GM19372 (cell line): ENCODE data around the gene EIF5B.
"Not testable (repeated sequence)": the region's sequence is repeated elsewhere in the genome, so short reads cannot be mapped to it uniquely, and the experiment has no call there.

Experiments used
- ATAC-seq: cut with Tn5 transposase; IDR thresholded peaks from one replicate; pipeline ENCODE4 v1.9.1; 2021; ENCODE audit warnings: mild to moderate bottlenecking, low read depth, moderate library complexity; ENCODE audit not compliant: unreplicated experiment

The EIF5B gene

GRCh38 chr2:99368854-99369253, 31.7 kb downstream of the EIF5B start:
- not testable (repeated sequence) for ATAC-seq

GRCh38 chr2:99373144-99373543, 36.0 kb downstream of the EIF5B start:
- ATAC-seq: no peak

DNA sequence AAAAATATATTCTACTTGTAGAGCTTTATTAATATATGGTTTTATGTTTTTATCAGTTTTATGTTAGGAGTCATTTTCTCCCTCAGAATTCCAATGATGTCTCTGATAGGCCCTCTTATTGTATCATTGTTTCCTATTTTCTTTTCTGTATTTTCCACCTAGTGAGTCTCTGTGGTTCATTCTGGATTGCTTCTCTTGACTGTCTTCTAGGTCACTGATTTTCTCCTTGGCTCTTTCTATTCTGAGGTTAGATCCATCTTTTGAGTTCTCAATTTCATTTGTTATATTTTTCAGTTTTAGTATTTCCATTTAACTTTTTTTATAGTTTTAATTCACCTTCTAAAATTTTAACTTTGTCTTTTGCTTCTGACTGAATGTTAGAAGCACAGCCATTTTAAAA, 37.6 kb downstream of the EIF5B start:
- ATAC-seq: no peak

GRCh38 chr2:99376254-99376864, 39.2 kb downstream of the EIF5B start:
- ATAC-seq: no peak

DNA sequence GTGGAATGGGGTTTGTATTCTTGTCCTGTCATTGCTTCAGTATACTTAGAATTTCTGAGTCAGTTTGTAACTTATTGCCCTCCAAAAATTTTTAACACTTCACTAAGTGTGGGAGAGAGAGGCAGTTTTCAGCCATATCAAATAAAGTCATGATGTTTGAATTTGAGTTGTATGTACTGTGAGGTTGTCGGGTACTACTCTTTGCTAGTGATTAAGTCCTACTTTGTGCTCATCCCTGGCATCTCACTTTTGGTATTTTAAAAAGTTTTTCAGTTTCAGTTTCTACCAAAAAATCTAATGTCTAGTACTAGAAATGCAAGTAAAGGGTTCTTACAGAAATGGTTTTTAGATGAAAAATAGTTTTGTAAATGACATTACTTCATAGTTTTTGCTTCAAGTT, 40.7 kb downstream of the EIF5B start:
- no peak for ATAC-seq

DNA sequence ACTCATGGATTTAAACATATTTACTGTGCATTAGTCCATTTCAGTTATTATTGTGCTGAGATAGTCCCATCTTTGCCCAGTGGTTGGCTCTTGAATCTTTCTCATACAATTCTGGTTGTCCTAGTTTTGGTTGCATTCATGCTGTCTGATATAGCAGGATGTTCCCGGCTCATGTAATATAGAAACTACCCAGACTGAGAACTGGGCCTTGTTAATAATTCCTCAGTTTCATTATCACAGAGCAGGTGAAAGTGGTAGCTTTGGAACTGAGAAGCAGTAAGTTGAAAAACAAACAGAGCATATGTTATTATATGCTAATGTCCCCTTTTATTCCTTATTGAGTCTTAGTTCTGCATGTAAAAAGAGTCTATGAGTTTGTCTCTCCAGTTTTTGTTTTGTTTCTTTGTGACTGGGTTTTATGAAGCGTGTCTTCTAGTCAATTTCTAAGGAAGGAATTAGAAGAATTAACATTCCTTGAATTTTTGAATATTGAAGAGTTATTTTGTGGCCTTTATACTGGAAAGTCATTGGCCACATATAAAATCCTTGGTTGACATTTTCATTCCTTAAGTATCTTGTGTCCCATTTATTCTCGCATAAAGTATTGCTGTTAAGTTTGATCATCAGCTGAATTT, 43.3 kb downstream of the EIF5B start:
- no peak for ATAC-seq

DNA sequence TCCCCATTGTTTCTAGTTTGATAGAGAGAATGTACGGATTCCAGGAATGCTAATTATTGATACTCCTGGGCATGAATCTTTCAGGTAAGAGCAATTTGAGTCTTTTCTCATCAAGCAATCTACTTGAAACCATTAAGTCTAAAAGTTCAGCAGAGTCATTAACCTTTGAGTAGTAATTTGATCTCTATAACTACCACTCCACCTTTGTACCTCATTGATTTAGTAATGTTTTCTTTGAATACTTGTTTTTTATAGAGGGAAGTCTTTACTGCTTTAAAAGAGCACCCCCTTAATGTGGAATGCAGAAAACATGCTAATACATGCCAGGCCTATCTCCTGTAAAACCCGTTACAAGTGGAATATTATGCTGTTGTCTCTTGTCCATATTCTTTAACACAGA, 45.0 kb downstream of the EIF5B start:
- ATAC-seq: no peak

- ATAC-seq: no peak
Observed at GRCh38 chr2:99386011-99386410, 48.8 kb downstream of the EIF5B start.

GRCh38 chr2:99388892-99389291, 51.7 kb downstream of the EIF5B start:
- ATAC-seq: no peak

DNA sequence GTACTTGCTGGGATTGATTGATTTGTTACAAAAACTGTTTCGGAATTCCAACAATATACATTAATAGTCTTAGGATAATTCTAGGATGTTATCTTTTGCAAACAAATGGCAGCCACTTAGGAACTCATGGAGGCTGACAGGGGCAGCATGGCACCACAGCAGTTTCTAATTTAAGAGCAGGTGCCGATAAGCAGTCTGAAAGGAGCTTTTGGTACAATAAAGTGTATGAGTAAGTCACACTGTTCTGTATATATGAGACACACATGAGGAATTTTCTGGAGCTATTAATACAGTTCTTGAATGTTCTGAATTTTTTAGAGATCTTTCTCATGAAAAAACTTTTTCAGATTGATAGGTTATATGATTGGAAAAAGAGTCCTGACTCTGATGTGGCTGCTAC, 52.2 kb downstream of the EIF5B start:
- ATAC-seq: no peak

DNA sequence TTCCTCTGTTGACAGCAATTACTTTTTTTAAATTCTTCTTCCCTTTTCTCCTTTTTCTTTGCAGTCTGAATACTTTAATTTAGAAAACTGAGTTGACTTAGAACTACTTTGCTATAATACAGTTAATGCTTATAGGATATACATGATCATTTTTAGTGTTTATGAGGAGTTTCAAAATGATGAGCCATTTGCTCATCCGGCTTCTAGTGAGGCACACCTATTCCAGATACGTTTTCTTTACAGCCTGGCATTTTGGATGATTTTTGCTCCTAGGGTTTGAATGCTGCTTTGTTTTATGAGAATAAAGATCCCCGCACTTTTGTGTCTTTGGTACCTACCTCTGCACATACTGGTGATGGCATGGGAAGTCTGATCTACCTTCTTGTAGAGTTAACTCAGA, 52.8 kb downstream of the EIF5B start:
- no peak for ATAC-seq

DNA sequence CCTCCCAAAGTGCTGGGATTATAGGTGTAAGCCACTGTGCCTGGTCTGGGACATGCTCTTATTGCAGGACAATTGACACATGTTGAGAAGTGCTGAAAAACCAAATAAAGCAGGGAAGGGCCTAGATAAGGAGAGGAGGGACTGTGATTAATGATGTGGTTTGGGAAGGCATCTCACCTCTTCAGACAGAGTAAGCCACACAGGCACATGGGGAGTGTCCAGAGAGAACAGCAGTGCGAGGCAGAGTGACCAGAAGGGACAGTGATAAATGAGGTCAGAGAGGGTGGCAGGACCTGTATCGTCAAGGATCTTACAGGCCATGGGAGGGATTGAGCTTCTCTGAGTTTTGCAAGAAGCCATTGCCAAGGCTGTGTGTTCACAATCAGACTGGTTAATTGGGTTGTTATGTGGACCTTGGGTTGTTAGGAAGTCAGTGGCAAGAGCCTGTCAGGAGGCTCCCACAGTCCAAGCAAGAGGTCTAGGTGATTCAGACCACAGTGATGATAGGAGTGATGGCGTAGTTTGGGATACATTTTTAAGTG, 58.5 kb downstream of the EIF5B start:
- no peak for ATAC-seq

DNA sequence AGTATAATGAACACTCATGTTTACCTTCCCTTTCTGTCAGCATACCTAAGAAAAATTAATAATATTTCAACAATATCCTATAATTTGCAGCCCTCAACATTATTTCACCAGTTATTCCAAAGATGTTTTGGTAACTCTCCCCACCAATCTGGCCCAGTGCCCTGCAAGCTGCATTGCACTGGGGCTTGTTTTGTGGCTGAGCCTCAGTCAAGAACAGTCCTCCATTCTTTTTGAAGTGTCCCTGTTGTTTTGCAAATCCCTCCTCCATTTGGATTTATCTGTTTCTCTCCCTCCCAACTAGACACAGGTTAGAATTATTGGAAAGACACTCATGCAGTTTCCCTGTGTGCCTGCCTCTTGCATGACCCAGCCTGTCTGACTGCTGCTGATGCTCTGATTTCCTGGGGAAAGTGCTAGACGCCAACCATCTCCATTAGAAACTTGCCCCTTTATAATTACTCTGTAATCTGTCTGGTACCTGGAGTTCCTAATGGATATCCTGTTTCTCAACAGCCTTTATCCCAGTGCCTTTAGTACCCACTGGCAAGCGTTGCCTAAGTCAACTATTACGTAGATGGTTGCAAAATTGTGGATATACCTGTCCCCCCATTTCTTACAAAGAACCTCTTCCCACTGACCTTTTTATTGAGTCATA, 60.2 kb downstream of the EIF5B start:
- ATAC-seq: no peak

- ATAC-seq: no peak
Observed at GRCh38 chr2:99398303-99398702, 61.1 kb downstream of the EIF5B start.

GRCh38 chr2:99399063-99399462, 61.9 kb downstream of the EIF5B start:
- no peak for ATAC-seq

DNA sequence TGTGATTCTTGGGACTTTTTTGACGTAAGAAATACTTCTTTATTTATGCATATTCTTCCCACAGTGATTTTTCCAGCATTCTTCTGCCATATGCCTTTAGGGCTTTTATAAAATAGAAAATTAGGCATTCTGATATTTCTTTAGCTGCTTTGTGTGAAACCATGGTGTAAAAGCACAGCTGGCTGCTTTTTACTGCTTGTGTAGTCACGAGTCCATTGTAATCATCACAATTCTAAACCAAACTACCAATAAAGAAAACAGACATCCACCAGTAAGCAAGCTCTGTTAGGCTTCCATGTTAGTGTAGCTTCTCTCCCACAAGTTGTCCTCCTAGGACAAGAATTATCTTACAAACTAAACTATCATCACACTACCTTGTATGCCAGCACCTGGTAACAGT, 62.6 kb downstream of the EIF5B start:
- no peak for ATAC-seq

GRCh38 chr2:99401841-99402240, 64.7 kb downstream of the EIF5B start:
- ATAC-seq: no peak

DNA sequence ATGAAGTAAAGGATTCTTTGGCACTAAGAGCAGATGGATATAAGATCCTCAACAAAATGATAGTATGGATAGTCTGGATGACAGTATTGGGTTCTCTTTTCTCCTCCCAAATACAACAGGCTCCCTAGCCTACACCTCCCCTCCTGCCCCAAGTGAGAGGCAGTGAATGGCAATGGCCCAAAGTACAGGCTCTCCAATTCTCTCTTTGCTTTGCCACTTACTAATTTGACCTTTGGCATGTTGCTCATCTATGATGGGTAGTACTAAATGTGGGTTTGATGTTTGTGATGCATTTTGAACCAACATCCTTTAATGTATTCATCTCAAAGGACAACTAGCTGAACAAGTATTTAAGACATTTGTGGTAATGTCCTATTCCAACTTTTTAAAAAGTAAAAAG, 65.9 kb downstream of the EIF5B start:
- ATAC-seq: no peak

DNA sequence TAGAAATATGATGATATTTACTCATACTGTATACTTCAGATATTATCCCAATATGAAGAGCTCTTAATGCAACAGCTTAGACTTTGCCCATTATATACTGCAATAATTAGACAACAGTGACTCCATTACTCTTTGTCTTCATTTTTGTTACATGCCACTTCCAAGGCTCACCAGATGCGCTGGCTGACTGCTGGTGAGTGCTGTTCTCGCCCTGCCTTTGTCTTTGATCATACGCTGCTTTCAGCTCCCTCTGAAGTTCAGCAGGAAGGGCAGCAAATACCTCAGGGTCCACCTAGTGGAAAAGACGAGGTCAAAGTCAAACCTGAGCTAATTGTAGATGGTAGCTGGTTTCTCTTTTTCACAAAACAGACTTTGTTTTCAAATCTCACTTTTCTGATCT, 66.3 kb downstream of the EIF5B start:
- no peak for ATAC-seq

DNA sequence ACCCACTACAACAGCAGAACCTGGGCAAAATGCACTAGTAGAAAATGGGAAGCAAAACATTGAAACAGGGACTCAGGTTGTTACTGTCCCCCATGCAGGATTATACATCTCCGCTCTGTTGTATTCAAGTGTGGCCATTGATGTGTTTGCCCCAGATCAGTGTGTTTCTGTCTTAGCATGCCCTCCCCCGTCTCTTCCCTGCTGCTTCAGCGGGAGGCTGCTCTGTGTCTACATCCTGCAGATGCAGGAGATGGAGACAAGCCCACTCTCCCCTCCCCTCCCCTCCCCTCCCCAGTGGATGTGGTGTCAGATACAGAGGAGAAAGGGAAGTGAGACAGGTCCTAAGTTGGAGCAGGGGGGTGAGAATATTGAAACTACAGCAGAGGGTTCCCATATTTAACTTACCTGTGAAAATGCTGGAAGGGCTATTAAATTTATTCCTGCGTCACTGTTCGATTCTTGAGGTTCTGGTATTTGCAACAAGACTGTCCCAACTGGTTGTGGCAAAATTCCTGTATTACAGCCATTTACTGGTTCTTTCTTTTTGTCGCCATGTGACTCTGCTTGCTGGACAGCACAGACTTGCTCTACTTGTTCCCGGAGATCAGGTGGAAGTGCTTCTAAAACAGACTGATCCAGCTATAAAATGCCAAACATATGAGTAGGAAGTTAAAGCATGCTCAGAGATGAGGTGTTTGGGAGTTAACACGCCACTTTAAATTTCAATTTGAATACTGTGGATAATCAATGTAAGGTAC, 67.0 kb downstream of the EIF5B start:
- no peak for ATAC-seq
